Adrenal gland (tissue), 12 donors: Measurements from ENCODE around the gene CACNG6. TPM values are rescaled to one million over a fixed set of nuclear protein-coding genes. Genes with fewer than 3 reads are reported as not detected.

Experiments used
- DNase-seq, 7 donors: peaks; one replicate each; pipeline ENCODE4 v3.0.0-alpha.2; 2019 to 2020
- H3K27ac ChIP-seq, 5 donors: fragments of 200-600 bp; sonication (generic) in 4 of 5; 1 replicate in 3 of 5; 2 replicates in 2 of 5; pipeline versions ENCODE4 v1.5.1 to v1.8.0; 2016 to 2020; ENCODE audit warnings: mild to moderate bottlenecking in 1 of 5
- H3K27me3 ChIP-seq: fragments of 200-600 bp; 2 replicates; pipeline ENCODE4 v1.8.0; 2021
- H3K36me3 ChIP-seq, 2 donors: fragments of 200-600 bp; replicated peaks in 1 of 2; 1 replicate in 1 of 2; 2 replicates in 1 of 2; pipeline versions ENCODE4 v1.5.1 to v1.8.0; 2018 to 2022
- H3K4me1 ChIP-seq, 2 donors: fragments of 200-600 bp; replicated peaks in 1 of 2; 1 replicate in 1 of 2; 2 replicates in 1 of 2; pipeline versions ENCODE4 v1.5.1 to v1.8.0; 2018 to 2021
- H3K4me3 ChIP-seq, 4 donors: fragments of 200-600 bp; sonication (generic) in 3 of 4; one replicate each; pipeline ENCODE4 v1.5.1; 2016 to 2018
- H3K9me3 ChIP-seq, 3 donors: fragments of 200-600 bp; sonication (generic) in 1 of 3; replicated peaks in 1 of 3; 1 replicate in 2 of 3; 2 replicates in 1 of 3; pipeline versions ENCODE4 v1.5.1 to v1.8.0; 2016 to 2021
- POLR2A ChIP-seq, 2 donors: fragments of 450-650 bp; IDR thresholded peaks; one replicate each; pipeline ENCODE4 v1.6.1; 2017; ENCODE audit warnings: antibody characterized with exemption in 2 of 2, mild to moderate bottlenecking in 2 of 2, moderate library complexity in 1 of 2
- WGBS, 4 donors: extraction: QIAGEN DNeasy Blood & Tissue Kit in 2 of 4; methylation state at CpG; one replicate each; pipeline versions ENCODE4 v1.1.5 to v1.1.7; 2013 to 2017; 5-methylcytosine and 5-hydroxymethylcytosine counted together
- intact Hi-C, 2 donors: fragments of 100-400 bp; cut with DNase I; formaldehyde crosslinking; loops; one replicate each; pipeline versions ENCODE4 v1.14.1 to v1.15.0; 2022 to 2023
- polyA plus RNA-seq, 3 donors: library from polyadenylated mRNA; stranded (reverse); fragments of 200-250 nt in 2 of 3; fragments of 350-450 nt in 1 of 3; fragmentation: Illumina TruSeq in 1 of 3; extraction: RNeasy Lipid Tissue Mini Kit (QIAGEN cat#74804) in 1 of 3; gene quantifications; one replicate each; pipeline ENCODE4 v1.2.3, GENCODE V29; 2013 to 2014
- total RNA-seq, 9 donors: library from RNA; depleted of rRNA in 4 of 9; stranded (reverse); fragments of >200 nt in 4 of 9; fragments of 120-200 nt in 1 of 9; fragmentation: NEBNext Ultra II Directional in 1 of 9; extraction: Animal tissue kit (Norgen Biotek cat#: 25700) in 1 of 9; gene quantifications; one replicate each; pipeline versions ENCODE4 v1.1.0 to v1.2.4, GENCODE V29; 2013 to 2023
- TF ChIP-seq, protein P1 (sequence below), 6 experiments: fragments of 450-650 bp in 4 of 6; fragments of 200-600 bp in 2 of 6; sonication (generic) in 1 of 6; IDR thresholded peaks; 1 replicate in 5 of 6; 2 replicates in 1 of 6; pipeline versions ENCODE4 v1.5.1 to v1.8.0; 2016 to 2021; ENCODE audit warnings: antibody characterized with exemption in 6 of 6, mild to moderate bottlenecking in 2 of 6, moderate library complexity in 1 of 6
- donor health status: healthy with polysubstance abuse.
- donor health status: Bipolar disorder and iron deficiency.
- donor health status: DM: yes; HTN: yes; CAD: no.
- donor health status: DM: no; HTN: no; CAD: no.
- donor health status: DM: no; HTN: no; CAD: no.
- donor health status: DM: yes; HTN: yes; CAD: no.

CACNG6 gene
- total and polyA plus RNA-seq, 12 donors = not detected

GRCh38 chr19:54023191-54023590 is 31.8 kb downstream of the CACNG6 start:
- no peak for TF ChIP-seq POLR2A (IDR thresholded peaks at IDR 0.05)
- TF ChIP-seq, protein P1, sequence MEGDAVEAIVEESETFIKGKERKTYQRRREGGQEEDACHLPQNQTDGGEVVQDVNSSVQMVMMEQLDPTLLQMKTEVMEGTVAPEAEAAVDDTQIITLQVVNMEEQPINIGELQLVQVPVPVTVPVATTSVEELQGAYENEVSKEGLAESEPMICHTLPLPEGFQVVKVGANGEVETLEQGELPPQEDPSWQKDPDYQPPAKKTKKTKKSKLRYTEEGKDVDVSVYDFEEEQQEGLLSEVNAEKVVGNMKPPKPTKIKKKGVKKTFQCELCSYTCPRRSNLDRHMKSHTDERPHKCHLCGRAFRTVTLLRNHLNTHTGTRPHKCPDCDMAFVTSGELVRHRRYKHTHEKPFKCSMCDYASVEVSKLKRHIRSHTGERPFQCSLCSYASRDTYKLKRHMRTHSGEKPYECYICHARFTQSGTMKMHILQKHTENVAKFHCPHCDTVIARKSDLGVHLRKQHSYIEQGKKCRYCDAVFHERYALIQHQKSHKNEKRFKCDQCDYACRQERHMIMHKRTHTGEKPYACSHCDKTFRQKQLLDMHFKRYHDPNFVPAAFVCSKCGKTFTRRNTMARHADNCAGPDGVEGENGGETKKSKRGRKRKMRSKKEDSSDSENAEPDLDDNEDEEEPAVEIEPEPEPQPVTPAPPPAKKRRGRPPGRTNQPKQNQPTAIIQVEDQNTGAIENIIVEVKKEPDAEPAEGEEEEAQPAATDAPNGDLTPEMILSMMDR (IDR thresholded peaks at IDR 0.05) = no peak
- no peak overlapping the region for H3K27ac ChIP-seq
- H3K9me3 ChIP-seq = no peaks in the 10 kb centered on the region
- H3K27me3 ChIP-seq = no peaks in the 10 kb centered on the region
- intact Hi-C loops = loop anchor here (5.0 to 10.0 kb wide), 3 partner anchors 116 to 231 kb away; partner anchors contain the start of gene CACNG7 (in 1 of the 2)
- no peaks in the 10 kb centered on the region for H3K4me1 ChIP-seq
- no peaks in the 10 kb centered on the region for H3K36me3 ChIP-seq
- DNase-seq = no peak
- no peak overlapping the region for H3K4me3 ChIP-seq
- 23 to 43% (median 38%) methylated on average over 3 of the region's 3 CpGs for WGBS, 4 donors

DNA sequence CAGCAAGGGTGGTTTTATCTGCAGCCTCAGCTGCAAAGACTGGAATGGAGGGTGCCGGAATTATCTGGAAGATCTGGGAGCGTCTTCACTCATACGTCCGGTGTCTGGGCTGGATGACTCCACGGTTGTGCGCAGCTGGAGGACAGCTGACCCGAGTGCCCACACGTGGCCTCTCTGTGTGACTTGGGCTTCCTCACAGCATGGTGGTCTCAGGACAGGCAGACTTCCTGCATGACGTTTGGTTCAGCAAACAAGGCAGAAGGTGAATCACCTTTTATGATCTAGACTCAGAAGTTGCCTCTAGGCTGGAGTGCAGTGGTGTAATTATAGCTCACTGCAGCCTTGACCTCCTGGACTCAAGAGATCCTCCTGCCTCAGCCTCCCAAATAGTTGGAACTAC is 33.2 kb downstream of the CACNG6 start:
- H3K9me3 ChIP-seq = no peaks in the 10 kb centered on the region

GRCh38 chr19:54026656-54027055 is 35.2 kb downstream of the CACNG6 start:
- intact Hi-C loops = loop anchor here (5.0 to 10.0 kb wide), 2 partner anchors 182 to 184 kb away; no protein-coding TSS in a partner anchor
- Histone ChIP-seq H3K36me3 (no peaks in the 10 kb centered on the region), H3K4me3 (no peak overlapping the region), H3K9me3 (no peaks in the 10 kb centered on the region), H3K4me1 (no peaks in the 10 kb centered on the region), H3K27ac (no peak overlapping the region), H3K27me3 (peaks cover 8% of the 10 kb centered on the region)
- 48 to 69% (median 65%) methylated on average over 6 to 7 of the region's 7 CpGs for WGBS, 4 donors
- no peak for TF ChIP-seq POLR2A (IDR thresholded peaks at IDR 0.05)
- TF ChIP-seq, protein P1 (IDR thresholded peaks at IDR 0.05) = no peak
- no peak for DNase-seq

More for the DNA sequence above, 33.2 kb downstream of the CACNG6 start:
- no peaks in the 10 kb centered on the region for H3K4me1 ChIP-seq
- no peak overlapping the region for H3K27ac ChIP-seq
- H3K27me3 ChIP-seq = peaks cover 5% of the 10 kb centered on the region
- no peak overlapping the region for H3K4me3 ChIP-seq
- no peak for TF ChIP-seq POLR2A (IDR thresholded peaks at IDR 0.05)
- TF ChIP-seq, protein P1 (IDR thresholded peaks at IDR 0.05) = no peak
- WGBS, 4 donors = 64 to 76% (median 70%) methylated on average over 8 to 9 of the region's 9 CpGs
- intact Hi-C loops = loop anchor here (5.0 to 10.0 kb wide), 4 partner anchors 117 to 232 kb away; partner anchors contain the start of gene CACNG7 (in 1 of the 2)
- DNase-seq = no peak
- H3K36me3 ChIP-seq = no peaks in the 10 kb centered on the region

DNA sequence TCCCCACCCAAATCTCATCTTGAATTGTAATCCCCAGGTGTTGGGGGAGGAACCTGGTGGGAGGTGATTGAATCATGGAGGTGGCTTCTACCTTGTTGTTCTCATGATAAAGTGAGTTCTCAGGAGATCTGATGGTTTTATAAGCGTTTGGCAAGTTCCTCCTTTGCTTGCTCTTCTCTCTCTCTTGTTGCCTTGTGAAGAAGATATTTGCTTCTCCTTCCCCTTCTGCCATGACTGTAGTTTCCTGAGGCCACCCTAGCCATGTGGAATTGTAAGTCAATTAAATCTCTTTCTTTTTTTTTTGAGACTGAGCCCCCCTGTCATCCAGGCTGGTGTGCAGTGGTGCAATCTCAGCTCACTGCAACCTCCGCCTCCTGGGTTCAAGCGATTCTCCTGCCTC is 37.9 kb downstream of the CACNG6 start:
- DNase-seq = no peak
- intact Hi-C loops = loop anchor here (5.0 to 10.0 kb wide), 2 partner anchors 184 to 187 kb away; no protein-coding TSS in a partner anchor

More for the DNA sequence above, 37.9 kb downstream of the CACNG6 start:
- TF ChIP-seq, protein P1 (IDR thresholded peaks at IDR 0.05) = no peak
- no peak for TF ChIP-seq POLR2A (IDR thresholded peaks at IDR 0.05)
- Histone ChIP-seq H3K4me3 (no peak overlapping the region), H3K27me3 (peaks cover 8% of the 10 kb centered on the region), H3K36me3 (no peaks in the 10 kb centered on the region), H3K9me3 (no peaks in the 10 kb centered on the region), H3K4me1 (no peaks in the 10 kb centered on the region), H3K27ac (no peak overlapping the region)
- WGBS, 4 donors = 70 to 73% (median 71%) methylated on average over 3 of the region's 3 CpGs
